ENCODE data around the gene ASB2.

ASB2 gene

DNA sequence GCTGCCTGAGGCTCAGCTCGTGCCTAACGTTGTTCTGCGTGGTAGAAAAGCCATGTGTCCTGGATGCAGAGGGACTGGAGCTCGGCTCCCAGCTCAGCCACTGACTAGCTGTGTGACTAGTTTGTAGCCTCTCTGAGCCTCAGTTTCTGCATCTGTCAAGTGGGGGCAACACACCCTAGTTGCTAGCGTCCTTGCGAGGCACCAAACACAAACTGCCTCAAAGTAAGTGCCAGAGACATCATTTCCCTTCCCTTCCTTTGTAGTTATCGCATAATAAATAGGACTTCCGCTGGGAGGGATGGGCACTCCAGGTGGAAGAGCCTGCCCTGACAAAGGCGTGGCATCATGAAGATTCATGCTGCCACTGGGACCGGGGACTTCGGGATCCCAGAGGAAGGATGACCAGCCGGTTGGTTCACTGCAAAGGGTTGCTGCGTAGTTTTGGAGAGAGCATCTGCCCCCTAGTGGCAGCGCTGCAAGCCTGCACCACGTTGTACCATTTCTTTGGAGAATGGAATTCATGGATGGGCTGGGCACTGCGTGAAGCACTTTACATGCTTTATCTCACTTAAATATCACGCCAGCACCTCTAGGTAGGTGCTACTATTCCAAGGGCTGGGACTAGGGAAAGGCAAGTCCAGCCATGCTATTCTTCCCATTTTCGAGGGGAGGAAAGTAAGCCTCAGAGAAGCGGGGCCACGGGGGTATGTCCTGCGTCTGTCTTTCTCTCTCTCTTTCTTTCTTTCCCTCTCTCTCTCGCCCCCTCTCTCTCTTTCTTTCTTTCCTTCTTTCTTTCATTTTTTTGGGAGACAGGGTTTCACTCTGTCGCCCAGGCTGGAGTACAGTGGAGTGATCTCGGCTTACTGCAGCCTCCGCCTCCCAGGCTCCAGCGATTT lies 25.4 kb upstream of the ASB2 start:
- peak; percentile 87 for DNase-seq (ENCODE audit: low read depth, low spot score)

DNA sequence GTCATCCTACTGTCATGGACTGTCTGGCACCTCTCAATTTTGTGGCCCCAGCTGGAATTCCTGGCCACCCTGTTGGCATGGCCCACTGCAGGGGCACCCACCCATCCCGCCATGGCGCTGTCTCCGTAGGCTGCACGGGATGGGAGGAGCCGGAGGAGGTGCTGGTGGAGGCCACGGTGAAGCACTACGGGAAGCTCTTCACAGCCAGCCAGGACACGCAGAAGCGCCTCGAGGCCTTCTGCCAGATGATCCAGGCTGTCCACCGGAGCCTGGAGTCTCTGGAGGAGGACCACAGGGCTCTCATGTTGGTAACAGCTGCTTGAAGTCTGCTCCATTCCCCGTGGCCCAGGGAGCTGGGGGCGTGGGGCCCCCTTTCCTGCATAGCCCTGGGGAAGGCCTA lies 24.6 kb upstream of the ASB2 start:
- DNase-seq (ENCODE audit: low read depth, low spot score): no peak

DNA sequence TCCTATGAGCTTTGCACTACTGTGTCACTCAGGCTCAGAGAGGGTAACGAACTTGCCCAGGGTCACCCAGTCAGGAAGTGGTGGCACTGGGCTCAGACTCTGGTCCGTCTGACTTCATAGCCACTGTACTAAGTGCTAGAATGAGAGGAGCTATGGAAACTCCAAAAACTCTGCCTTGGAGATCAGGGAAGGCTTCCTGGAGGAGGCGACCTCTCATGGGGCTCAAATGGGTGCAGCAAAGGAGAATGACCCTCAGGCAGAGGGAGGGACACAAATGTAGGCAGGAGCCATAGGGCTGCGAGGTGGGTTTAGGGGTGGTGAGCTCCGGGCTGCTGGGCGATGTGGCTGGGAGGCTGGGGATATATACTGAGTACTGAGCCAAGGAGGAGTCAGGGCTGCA lies 23.9 kb upstream of the ASB2 start:
- no peak for DNase-seq (ENCODE audit: low read depth, low spot score)

DNA sequence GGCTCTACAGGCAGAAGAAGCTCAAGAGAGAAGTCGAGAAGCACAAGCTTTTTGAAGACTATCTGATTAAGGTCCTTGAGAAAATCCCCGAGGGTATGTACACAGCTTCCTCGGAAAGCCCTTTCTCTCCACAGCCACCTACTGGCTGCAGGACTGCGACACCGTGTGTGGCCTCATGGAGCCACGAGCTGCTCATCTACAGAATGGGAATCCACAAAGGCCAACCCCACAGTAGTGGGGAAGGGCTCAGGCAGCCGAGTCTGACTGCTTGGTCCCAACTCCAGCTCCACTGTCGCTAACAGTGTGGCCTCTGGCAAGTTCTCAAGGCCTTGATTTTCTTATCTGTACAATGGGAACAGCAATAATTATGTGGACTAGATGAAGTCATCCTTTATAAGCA lies 23.2 kb upstream of the ASB2 start:
- no peak for DNase-seq (ENCODE audit: low read depth, low spot score)

DNA sequence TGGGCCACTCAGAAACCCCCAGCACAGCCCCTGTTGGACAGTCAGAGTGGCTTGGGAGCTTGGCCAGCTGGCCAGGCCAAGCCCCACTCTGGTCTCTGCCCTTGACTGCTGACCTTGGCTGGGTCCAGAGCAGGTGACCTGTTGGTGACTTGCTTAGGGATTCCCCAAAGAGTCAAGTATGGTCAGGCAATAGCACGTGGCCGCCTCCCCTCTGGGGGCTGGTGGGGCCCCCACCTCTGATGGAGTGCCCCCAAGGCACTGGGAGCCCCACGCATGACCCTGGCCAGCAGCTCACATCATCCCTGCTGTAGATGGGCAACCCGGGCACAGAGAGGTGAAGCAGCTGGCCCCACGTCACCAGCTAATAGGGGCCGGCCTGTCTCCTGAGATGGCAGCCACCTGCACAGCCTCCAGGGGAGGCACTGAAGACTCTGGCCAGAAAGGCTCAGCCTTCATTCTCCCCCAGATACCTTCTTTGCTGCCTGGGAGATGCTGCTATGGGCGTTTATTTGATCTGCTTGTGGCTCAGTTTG lies 22.6 kb upstream of the ASB2 start:
- no peak for DNase-seq (ENCODE audit: low read depth, low spot score)

DNA sequence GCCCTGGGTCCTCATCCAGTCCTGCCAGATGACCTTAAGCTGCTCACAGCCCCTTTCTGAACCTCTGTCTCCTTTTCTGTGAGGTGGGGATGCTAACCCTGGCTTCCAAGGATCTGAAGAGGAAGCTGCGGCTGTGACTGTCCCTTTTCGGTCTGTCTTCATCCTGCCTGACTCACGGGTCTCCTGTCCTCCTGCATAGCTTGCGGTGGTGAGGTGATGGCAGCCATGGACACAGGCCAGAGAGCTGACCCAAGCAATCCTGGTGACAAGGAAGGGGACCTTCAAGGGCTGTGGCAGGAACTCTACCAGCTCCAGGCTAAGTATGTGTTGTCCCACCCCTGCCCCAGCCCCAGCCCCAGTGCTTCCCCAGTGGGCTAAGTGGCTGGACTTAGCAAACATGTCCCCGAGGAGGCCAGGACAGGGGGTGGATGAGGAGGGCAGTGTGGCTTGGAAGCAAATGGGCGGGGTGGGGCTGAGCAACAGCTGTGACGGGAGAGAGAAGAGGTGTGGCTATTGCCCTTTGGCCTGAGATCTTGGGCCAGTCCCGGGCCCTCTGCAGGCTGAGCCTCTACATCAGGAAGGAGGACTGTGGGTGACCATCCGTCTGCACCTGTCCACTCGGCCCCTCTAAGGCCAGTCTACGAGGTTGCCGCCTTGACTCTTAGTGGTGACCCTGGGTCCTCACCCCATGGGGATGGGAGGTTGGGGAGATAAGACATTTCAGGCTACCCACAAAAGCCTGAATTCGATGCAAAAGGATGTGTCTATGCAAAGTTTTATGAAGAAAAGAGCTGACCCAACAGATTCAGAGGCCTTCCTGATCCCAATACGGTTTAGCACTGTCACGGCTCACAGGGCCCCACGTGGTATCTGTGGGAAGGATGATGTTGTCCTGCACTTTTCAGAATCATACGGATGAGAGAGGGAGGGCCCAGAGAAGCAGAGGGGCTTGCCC lies 21.8 kb upstream of the ASB2 start:
- DNase-seq (ENCODE audit: low read depth, low spot score): no peak

DNA sequence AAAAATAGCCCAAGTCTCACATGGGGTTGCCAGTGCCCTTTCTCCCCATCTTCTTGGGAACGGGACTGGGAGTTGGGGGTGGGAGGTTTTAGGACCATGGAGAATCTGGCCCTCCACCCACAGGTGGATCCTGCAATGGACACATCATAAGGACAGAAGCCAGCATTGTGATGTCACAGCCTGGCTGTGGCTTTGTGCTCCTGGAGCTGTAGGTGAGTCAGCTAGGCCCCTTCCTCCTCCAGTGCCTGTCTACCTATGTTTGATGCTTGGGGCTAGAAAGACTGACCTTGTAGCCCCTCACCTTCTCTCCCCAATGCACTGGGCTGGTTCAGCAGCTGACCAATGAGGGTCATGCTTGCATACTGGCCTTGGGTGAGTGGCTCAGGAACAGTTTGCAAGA lies 20.7 kb upstream of the ASB2 start, which contains the start of gene CCDC197:
CCDC197 (plus strand) TSS at position 220 of the 400 bp plus-strand sequence. CDS start 831 bp downstream, outside the sequence.
- peak; percentile 31 for DNase-seq (ENCODE audit: low read depth, low spot score)

DNA sequence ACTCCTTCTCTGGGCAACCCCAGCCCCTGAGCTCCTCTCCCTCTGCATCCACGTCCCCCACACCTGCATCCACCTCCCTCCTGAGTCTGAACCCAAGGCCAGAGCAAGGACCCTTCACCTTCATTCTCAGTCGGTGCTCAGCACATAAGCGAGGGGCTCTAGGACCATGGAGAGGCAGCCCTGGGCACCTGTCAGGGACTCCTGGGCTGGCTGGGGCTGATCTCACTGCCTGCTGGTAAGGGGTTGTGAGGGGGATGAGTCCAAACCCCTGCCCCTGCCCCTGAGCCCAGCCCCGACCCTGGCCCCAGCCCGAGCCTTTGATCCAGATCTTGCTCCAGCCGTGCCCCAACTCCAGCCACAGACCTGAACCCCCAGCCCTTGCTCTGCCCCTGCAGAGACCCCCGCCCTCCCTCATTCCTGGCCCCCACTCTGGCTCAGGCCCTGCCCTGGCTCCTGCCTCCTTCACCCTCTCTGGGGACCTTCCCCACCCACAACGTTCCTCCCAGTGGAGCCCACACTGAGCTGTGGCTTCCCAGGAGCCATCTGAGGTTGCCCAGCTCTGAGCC lies 19.8 kb upstream of the ASB2 start:
- DNase-seq (ENCODE audit: low read depth, low spot score): no peak

DNA sequence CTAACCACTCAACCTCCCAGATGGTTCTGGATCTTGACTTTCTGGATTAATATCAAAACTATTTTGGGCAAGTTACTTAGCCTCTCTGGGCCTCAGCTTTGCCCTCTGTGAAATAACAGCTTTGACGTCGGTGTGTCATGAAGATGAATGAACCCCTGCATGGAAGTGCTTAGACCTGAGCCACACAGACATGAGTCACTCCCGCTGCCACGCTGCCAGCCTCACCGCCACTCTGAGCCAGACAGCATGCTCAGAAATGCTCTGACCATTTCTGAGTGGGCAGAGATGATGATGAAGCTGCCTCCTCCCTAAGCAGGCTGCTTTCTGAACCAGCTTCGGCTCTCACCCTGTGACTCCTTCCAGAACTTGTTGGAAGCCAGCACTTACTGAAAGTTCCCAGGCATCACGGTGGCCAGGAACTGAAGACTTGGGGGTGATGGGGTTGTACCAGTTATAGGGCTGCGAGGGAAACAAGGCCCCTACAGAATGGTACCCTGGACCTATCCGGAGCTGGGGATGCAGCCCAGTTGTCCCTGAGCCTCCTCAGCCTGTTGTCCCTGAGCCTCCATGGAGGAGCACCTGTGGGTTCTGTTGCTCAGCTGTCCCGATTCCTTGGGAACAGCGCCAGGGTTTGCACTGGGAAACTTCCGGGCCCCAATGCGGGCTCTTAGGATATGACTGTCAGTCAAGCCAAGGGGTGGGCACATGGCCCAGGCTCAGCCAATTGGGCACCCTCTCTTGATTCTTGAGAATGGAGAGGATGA lies 18.7 kb upstream of the ASB2 start:
- DNase-seq (ENCODE audit: low read depth, low spot score): peak; percentile 89

DNA sequence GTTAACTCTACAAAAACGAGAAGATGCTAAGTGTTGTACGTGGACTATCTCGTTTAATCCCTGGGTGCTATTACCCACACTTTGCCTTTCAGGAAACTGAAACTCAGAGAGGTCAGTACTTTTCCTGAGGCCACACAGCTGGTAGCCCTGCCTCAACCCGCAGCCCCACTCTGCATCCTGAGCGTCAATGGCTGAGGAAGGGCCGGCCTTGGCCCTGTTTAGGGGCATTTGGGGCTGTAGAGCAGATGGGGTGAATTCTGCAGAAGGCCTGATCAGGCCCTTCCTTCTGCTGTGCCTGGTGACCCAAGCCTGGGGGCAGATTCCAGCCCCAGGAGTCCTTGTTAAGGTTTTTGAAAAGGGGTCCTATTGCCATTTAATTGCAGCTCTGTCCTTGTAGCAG lies 17.0 kb upstream of the ASB2 start:
- no peak for DNase-seq (ENCODE audit: low read depth, low spot score)

DNA sequence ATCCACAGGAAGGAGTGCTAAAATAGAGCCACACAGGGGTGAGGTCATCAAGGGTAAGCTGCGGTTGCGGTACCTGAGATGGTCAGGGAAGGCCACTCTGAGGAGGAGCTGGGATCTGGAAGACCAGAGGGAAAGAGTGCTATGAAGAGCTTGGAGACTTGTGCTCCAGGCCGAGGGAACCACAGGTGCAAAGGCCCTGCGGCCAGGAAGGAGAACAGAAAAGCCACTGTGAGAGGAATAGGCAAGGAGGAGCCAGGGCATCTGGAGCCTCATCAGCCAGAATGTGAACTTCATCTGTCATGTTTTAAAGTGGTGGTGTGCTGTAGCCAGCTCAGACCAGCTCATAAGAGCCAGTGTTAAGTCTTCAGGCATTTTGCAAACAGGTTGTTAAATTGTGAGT lies 15.3 kb upstream of the ASB2 start:
- no peak for DNase-seq (ENCODE audit: low read depth, low spot score)

DNA sequence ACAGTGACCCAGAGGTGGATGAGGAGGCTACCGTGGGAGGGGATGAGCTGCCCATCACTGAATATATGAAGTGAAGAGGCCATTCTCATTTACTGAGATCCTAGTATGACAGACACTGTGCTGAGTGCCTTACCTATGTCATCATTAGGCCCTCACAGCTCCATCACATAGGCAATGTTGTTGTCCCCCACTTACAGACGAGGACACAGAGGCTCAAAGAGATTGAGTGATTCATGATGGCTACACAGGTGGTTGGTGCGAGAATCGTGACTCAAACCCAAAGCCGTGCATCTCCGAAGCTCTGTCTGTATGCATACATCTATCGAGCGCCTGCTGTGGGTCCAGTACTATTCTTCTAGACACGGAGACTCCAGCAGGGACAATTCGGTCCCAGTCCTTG lies 14.8 kb upstream of the ASB2 start:
- DNase-seq (ENCODE audit: low read depth, low spot score): no peak

DNA sequence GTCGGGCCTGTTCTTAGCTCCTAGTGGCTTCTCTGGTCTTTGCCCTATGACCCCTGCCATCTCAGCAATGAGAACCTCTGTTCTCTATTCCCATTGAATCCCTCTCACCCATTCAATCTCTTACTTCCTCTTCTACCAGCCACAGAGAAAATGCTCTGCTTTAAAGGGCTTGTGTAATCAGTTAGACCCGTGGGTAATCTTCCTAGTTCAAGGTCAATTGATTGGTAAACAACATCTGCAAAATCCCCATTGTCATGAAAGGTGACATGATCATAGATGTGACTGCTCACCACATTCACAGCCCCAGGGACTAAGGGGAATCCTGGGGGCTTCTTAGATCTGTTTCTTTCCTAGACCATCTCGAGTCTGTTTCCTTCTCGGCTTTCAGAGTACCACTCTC lies 13.6 kb upstream of the ASB2 start:
- no peak for DNase-seq (ENCODE audit: low read depth, low spot score)

DNA sequence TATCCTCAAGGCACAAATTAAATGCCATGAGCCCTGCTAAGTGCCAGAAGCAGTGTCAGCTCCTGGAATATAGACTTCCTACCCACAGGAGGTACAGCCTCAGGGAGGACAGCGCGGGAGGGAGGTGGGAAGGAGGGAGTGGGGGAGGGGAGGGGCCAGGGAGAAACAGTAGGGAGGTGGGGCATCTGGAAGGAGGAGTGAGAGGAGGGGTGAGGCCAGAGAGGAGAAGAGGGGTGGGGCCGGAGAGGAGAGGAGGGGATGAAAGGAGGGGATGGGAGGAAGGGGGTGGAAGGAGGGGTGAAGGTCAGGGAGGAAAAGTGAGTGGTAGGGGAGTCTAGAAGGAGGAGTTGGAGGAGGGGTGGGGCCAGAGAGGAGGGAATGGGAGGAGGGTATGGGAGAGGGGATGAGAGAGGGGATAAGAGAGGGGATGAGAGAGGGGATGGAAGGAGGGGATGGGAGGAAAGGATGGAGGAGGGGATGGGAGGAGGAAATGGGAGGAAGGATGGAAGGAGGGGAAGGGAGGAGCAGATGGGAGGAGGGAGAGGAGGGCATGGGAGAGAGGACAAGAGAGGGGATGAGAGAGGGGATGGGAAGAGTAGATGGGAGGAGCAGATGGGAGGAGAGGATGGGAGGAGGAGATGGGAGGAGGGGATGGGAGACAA lies 11.6 kb upstream of the ASB2 start:
- no peak for DNase-seq (ENCODE audit: low read depth, low spot score)

DNA sequence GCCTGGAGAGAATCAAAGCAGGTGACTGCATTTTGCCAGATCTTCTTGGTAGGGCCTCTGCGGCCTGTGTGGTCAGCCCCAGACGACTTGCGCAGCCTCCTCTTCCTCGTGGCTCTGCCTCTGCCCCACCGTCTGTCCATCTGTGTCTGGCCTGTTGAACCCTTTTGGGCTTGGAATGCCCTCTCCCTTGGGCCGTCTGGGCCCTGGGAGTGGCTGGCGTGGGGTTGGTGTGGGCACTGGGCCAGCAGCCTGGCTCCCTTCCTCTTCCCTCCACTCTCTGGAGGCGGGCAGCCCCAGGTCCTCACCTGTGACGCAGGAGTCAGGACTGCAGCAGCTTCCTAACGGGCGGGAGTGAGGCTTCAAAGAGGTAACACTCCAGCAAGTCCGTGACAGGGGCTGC lies 11.0 kb upstream of the ASB2 start:
- no peak for DNase-seq (ENCODE audit: low read depth, low spot score)

DNA sequence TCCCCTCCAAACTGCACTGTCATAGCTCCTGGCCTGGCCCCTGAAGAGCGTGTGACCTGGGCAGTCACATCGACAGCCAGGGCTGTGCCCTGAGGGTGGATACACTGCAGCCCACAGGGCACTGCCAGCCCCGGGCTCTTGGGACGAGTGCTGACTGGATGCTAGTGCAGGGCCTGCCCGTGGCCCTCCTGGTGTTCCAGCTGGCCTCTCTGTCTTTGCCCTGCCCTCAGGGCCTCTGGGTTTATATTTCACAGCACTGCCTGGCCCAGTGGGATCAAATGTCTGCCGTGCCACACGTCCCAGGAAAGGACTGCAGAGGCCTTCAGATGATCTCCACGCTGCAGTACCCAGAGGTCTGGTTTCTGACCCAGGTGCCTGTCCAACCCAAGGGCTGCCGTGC lies 10.6 kb upstream of the ASB2 start:
- no peak for DNase-seq (ENCODE audit: low read depth, low spot score)

DNA sequence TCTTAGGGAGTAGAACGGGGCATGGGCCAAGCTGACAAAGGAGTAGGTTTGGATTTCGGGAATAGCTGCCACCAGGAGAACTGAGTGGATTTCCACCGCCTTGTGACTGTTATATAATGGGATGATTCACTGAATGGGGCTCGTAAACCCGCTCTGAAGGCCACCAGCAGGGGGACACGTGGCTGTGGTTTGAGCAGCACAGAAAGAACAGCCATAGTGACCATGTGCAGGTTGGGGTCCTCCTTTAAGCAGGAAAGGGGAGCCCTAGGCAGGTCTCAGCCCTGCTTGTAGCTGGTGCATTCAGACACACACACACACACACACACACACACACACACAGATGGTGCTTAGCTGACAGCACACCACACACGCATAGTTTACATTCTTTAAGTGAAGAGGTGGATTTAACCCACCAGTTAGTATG lies 8.6 kb upstream of the ASB2 start:
- peak; percentile 88 for DNase-seq (ENCODE audit: low read depth, low spot score)

DNA sequence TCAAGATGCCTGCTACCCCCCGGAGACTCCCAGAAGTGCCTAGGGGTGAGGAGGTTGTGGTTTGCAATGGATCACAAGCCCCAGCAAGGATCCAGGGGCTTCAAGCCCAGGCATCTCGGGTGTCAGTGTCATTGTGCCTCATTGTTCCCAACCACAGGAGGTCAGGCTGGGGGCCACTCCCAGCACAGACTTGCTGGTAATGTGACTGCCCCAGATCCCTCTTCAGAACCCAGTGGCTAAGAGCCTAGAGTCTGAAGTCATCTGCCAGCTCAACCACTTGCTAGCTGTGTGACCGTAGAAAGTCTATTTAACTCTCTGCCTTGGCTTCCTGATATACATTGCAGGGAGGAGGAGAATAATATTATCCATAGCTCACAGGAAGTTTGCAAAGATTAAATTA lies 7.7 kb upstream of the ASB2 start:
- DNase-seq (ENCODE audit: low read depth, low spot score): peak; percentile 35

DNA sequence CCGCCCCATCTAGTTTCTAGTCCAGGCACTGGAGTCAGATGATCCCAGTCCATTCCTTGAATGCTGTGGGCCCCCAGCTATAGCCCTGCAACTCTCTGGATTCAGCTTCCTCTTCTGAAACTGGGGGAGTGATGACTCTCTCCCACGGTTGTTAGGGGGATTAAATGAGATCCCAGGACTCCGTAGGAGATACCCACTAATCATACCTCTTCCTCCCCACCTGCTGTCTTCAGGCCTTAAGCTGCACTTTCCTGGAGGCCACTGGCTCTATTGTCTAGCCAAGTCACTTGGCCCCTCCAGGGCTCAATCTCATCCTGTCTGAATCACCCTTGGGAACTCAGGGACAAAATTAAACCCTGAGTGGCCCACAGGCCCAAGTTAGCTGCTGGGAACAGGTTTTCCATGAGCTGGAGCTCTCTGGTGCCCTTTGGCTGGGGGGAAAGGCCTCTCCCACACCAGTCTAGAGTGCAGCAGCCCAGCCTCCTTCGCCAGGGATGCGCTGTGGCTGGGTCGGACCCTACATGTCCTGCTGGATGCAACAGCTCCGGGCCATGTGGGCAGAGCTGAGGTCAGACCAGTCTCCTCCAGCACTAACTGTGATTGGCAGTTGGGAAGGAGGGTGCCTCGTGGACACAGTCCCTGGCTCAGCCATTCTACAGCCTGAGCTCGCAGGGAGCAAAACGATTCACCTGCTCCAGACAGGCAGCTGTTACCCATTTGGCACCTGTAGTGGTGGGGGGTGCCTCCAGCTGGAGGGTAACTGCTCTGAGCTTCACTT lies 6.0 kb upstream of the ASB2 start:
- DNase-seq (ENCODE audit: low read depth, low spot score): no peak

Measured in astrocyte of the hippocampus (primary cell).